Tibial nerve (tissue), 4 donors: ENCODE measurements around the gene SOX30.
"Not testable (repeated sequence)": the region's sequence is repeated elsewhere in the genome, so short reads cannot be mapped to it uniquely, and the experiment has no call there.

Source experiments
- EP300 ChIP-seq, 2 donors: sonication (generic); formaldehyde crosslinking; IDR thresholded peaks; one replicate each; pipeline ENCODE4 v1.6.1; 2017; ENCODE audit warnings: antibody characterized with exemption in 2 of 2, mild to moderate bottlenecking in 1 of 2
- POLR2A ChIP-seq, 2 donors: fragments of 450-650 bp; IDR thresholded peaks; one replicate each; pipeline ENCODE4 v1.6.1; 2017; ENCODE audit warnings: antibody characterized with exemption in 2 of 2, mild to moderate bottlenecking in 2 of 2, moderate library complexity in 2 of 2
- TF ChIP-seq, protein P1 (sequence below), 5 experiments: fragments of 200-600 bp in 3 of 5; fragments of 450-650 bp in 2 of 5; sonication (generic) in 3 of 5; IDR thresholded peaks; one replicate each; pipeline ENCODE4 v1.5.1; 2016 to 2019; ENCODE audit warnings: antibody characterized with exemption in 5 of 5, mild to moderate bottlenecking in 3 of 5, moderate library complexity in 2 of 5

DNA sequence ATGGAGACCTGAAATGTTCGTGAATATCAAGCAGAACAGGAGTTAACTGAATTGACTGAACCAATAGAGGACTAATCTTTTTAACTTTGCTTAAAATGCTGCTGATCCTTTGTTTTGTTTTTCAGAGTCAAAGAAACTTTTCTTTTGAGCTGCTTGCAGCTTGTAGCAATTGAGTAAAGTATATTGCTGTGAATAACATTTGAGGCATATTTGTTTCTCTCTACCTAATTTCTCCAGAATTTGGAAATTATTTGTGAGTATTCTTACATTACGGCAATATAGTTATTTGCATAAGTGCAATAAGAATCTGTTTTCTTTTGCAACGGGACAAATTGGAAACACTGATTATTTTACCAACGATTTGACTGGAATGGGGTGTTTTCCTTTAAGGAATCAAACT lies 46.4 kb upstream of the SOX30 start:
- TF ChIP-seq, protein P1, sequence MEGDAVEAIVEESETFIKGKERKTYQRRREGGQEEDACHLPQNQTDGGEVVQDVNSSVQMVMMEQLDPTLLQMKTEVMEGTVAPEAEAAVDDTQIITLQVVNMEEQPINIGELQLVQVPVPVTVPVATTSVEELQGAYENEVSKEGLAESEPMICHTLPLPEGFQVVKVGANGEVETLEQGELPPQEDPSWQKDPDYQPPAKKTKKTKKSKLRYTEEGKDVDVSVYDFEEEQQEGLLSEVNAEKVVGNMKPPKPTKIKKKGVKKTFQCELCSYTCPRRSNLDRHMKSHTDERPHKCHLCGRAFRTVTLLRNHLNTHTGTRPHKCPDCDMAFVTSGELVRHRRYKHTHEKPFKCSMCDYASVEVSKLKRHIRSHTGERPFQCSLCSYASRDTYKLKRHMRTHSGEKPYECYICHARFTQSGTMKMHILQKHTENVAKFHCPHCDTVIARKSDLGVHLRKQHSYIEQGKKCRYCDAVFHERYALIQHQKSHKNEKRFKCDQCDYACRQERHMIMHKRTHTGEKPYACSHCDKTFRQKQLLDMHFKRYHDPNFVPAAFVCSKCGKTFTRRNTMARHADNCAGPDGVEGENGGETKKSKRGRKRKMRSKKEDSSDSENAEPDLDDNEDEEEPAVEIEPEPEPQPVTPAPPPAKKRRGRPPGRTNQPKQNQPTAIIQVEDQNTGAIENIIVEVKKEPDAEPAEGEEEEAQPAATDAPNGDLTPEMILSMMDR (IDR thresholded peaks at IDR 0.05) = not testable (repeated sequence)
- TF ChIP-seq EP300, POLR2A (IDR thresholded peaks at IDR 0.05): not testable (repeated sequence)
